NCI-H2196 (cell line): ENCODE measurements around the gene ARHGAP42.
"Not testable (repeated sequence)": the region's sequence is repeated elsewhere in the genome, so short reads cannot be mapped to it uniquely, and the experiment has no call there.

Source experiments
- DNase-seq: peaks from one replicate; lab custom pipeline; 2025; ENCODE audit not compliant: unreplicated experiment; lab: John Stamatoyannopoulos, UW

Gene ARHGAP42

DNA sequence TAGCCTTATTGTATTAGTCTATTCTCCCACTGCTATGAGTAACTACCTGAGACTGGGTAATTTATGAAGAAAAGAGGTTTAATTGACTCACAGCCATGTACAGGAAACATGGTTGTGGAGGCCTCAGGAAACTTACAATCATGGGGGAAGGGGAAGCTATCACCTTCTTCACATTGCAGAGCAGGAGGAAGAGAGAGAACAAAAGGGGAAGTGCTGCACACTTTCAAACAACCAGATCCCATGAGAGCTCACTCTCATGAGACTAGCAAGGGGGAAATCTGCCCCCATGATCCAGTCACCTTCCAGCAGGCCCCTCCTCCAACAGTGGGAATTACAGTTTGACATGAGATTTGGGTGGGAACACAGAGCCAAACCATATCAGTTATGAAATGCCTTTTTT, 179.4 kb downstream of the ARHGAP42 start:
- no peak for DNase-seq

DNA sequence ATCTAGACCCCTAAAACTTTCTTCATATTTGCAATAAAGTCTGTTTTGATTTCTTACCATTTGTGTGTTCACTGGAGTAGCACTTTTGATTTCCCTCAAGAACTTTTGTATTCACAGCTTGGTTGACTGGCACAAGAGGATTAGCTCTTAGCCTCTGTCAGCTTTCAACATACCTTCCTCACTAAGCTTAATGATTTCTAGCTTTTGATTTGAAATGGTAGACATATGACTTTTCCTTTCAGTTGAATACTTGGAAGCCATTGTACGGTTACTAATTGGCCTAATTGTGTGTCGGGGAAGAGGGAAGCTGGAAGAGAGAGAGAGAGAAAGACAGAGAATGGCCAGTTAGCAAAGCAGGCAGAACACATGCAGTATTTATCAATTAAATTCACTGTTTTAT, 180.5 kb downstream of the ARHGAP42 start:
- no peak for DNase-seq

DNA sequence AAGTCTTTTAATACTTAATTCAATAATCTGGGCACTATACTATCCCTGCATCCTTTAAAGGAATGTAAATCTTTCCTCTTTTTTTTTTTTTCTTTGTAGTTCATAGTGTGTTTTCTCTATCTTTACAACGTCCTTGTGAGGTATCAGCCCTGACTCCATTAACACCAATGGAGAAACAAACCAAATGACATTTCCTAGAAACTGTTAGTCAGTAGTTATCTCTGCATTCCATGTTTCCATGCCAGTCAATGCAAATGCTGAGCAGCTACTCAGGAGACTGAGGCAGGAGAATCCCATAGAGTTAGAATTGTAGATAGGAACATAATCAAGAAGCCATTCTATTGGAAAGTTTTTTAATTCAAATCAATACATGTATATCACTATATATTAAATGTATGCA, 182.2 kb downstream of the ARHGAP42 start:
- DNase-seq, result no peak

DNA sequence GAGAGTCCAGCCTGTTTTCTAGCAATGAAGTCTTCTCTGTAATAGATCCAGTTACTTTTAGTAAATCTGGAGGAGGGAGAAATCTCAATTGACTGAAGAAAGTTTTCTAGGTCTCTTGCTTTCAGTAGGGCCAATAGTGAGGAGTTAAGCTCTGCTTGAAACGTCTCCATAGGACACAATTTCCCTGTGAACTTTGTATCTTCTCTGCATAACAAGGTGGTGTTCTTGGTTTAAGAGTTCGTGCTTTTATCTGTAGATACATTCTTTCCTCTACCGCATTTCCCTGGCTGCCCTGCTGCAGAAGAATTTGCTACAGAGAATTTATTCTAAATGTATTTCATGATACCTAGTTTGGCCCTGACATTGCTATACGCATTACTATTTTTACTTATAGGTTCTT, 183.1 kb downstream of the ARHGAP42 start:
- no peak for DNase-seq

DNA sequence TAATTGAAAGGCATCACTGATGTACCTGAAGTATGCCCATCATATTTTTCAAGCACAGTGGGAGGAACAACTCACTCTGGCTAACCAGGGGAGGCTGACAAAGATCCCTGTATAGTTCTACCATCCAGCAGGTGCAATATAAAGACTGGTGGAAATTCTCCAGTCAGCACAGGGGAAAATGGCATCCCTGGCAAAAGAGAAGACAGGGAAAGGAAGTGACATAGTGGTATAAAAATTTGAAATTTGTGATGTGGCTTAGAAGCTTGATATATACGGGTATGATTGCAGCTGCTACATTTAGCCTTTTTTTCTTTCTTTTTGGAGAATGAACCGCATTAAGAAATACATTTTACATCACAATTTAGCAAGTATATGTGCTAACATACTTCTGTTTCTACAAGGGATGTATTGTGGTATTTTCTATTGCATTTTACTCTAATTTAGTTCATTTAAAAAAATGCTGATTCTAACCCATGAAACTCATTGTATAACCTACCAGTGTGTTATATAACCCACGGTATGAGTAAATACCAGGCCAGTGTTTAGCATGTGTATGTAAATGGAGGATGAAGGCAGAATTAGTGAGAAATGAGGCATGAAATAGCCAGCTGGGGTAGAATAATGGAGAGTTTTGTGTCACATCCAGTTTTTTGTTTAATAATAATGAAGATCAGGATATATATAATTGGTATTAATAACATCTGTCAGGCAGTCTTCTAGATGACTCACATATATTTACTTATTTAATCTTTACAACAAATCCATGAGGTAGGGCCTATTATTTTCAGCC, 186.1 kb downstream of the ARHGAP42 start:
- DNase-seq, result no peak

DNA sequence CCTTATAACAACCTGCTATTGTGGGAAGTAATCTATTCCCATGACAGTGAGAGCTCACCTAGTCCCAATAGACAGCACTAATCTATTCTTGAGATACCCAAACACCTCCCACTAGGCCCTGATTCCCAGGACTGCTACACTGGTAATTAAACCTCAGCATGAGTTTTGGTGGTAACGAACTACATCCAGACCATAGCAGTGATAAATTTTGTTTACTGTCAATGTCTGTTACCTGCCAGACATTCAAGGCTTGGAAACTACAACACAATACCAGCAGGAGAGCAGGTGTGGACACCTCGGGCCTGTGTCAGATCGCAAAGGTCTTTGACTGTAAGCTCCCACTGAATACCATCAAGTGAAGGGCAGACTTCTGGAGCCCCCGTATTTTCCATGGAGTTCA, 187.1 kb downstream of the ARHGAP42 start:
- DNase-seq, result no peak

DNA sequence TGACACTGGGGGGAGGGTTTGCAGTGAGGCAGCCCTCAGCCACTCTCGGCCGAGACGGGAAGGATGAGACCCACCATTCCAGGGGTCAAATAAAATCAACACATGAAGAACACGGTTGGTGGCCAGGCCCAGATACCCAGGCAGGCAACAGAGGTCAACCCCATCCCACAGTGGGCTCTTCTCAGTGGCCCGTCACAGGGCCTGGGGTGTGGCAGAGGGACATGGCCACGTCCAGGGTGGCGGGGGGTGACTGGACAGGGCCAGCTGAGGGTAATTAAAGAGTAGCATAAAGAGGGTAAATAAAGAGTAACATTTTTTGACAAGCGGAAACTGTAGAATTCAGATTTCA, 188.4 kb downstream of the ARHGAP42 start:
- no peak for DNase-seq

DNA sequence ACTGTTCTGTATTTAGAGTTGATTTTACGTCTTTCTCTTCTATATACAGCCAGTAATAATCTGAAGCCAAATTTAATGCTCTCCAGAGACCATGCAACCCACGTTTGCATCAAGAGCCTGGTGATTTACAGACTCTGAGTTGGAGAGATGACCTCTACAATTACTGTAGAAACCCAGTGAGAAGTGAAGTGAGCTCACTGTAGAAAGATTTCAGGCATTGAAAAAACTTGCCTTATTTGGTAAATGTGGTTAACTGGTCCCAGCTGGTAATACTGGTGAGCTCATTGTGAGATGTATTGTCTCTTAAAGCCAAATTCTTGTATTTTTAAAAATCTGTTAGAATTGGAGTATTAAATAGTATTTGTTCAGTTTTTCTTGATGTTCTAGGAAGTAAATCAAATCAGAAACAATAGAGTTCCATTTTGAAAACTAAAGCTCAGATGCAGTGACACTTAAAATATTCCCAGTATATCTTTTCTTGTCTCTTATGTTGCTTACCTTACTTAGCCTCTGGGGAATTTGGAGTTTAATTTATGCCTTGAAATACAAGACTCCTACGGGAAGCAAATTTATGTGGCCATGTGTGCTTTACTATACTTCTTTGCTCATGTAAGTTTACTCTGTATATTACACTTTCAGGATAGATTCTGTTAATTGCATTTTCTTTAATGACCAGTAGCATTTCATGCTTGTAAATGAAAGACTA, 189.9 kb downstream of the ARHGAP42 start:
- DNase-seq, result no peak

DNA sequence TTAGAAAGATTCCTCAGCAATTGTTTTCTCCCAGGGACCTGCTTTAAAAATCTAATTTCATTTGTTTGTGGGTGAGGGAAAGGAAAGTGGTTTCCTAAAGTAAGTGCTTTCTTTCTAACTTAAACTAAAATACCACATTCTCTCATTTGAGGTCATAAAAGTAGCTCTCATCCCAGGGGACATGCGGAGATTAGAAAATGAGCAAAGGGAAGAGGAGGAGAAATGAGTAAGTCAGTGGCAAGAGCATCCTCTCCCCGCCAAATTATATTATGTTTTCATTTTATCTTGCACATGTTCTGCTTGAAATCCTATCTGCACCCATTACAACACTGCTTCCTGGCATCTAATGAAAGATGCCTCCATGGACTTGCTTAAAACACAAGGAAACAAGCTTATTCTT, 191.4 kb downstream of the ARHGAP42 start:
- no peak for DNase-seq

DNA sequence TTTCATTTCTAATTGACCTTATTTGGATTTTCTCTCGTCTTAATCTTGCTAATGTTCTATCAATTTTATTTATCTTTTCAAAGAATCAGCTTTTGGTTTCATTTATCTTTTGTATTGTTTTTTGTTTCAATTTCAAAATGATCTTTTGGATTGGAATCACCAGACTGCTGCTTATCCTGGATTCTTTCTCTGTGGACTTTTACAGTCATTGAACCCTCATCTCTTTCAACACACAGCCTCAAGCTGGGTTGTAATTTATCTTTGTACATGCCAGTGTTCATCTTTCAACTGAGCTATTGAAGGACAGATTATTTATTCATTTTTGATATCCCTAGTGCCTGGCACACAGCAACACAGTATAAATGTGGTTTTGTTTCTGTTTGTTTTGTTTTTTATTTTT, 195.9 kb downstream of the ARHGAP42 start:
- DNase-seq, result no peak

DNA sequence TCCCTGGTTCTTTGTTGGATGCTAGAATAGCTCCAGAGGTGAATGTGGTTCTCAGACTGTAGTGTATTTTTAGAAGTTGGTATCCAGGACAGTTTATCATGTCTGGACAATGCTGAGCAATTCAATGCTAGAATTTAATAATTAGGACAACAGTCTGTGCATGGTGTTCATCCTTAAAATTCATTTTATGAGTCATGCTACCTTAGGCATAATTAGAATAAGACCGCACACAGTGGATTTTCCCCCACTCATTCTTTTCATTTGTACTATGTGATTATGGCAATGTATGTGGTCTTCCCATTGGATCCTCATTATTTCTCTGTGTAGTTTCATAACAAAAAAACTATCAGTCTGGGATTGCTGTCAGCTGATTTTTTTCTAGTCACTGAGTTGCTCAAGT, 196.7 kb downstream of the ARHGAP42 start:
- no peak for DNase-seq

DNA sequence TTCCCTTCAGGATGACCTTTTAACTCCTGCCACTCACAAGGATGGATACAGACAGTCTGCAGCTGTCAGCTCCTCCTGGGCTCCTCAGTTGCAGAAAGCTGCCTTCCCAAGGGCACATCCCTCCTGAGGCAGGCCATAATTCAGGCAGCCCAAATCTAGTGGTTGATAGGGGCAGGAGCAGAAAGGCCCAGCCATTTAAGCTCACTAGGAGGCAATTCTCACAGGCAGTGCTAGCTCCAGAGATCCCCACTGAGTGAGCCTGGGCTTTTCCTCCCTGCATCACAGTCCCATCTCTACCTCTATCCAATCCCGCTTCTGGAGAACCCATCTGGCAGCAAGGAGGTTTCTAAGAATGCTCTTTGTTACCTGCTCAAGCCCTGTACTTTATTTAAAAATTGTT, 200.6 kb downstream of the ARHGAP42 start:
- no peak for DNase-seq

DNA sequence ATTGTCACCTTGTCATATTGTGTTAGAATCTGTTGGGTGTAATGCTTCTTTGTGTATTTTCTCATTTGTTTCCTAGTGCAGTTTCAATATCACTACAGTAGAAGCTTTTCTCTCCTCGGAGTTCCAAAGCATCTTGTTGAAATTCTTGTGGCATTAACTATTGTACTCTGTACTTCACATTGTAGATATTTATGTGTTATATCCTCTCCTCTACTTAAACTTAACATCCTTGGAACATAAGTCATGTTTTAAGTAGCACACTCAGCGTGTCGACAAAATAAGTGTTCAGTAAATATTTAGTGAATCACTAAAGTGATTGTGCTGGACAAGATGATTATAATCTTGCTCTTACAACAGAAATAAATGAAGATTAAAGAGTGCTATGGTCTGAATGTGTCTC, 201.7 kb downstream of the ARHGAP42 start:
- DNase-seq, result no peak

DNA sequence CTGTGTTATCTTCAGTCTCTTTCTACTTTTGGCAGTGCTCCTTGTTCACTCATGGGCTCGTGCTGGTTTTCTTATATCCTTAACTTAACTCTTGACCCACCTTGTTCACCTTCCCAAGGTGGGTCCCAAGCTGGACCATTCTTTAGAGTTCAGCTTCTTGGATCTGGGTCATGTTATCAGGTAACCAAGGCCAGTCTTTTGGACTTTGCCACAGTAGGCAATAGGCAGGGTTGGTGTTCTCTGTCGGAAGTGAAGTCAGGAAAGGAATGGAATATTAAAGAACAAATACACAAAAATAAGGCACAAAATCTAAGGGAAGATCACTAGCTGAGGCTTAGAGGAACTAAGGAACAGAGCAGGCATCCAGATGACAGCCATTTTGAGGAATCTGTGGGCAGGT, 202.7 kb downstream of the ARHGAP42 start:
- DNase-seq, result no peak

DNA sequence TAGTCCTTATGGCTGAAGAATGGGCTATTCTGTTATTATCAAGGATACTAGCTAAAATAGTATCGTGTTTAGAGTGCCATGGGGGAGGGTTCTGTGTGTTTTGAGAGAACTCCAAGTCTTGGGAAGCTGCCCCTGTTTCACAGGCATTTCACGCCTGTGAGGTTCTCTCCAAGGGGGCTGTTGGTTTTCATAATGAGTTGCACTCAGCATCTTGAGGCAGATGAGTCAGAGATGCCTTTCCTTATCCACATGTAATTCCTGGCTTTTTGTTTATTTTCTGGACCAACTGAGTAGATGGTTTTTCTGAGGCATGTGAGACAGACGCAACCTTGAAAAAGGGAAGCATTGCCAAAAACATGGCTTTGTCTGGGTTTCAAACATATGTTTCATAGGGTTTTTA, 203.7 kb downstream of the ARHGAP42 start:
- no peak for DNase-seq

DNA sequence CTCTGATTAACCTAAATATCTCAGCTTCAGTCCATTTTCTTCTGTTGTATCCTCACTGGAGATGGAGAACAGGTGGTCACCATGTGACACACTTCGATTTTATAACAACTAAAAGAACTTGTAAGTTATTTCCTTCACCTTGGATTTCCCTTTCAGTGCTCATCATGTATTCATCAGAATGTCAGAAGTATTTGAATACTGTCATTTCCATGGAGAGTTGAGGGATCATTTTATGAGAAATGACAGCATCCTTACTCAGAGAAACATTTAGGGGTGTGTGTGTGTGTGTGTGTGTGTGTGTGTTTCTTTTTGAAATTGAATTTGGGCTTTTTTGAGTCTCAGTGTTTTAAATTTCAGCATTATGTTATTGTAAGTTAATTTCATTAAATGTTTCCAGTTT, 205.8 kb downstream of the ARHGAP42 start:
- DNase-seq, result no peak

DNA sequence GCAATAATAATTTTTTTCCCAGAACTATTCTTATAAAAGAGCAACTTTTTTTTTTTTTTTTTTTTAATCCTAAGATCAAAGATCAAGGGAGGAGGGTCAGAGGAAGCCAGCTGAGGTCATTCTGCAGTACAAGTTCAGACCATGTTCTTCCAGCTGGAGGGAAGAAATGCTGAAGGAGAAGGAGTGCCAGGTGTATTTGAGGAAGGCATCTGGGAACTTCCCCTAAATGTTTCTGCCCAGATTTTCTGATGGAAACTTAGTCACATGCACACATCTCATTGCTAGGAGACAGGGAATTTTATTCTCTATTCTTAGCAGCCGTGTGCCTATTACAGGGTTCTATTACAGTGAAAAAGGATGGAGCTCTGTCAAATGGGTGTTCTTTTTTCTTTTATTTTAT, 208.4 kb downstream of the ARHGAP42 start:
- no peak for DNase-seq

DNA sequence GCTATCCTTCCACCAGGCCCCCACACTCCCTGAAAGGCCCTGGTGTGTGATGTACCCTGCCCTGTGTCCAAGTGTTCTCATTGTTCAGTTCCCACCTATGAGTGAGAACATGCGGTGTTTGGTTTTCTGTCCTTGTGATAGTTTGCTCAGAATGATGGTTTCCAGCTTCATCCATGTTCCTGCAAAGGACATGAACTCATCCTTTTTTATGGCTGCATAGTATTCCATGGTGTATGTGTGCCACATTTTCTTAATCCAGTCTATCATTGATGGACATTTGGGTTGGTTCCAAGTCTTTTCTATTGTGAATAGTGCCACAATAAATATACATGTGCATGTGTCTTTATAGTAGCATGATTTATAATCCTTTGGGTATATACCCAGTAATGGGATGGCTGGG, 208.9 kb downstream of the ARHGAP42 start:
- DNase-seq, result not testable (repeated sequence)

DNA sequence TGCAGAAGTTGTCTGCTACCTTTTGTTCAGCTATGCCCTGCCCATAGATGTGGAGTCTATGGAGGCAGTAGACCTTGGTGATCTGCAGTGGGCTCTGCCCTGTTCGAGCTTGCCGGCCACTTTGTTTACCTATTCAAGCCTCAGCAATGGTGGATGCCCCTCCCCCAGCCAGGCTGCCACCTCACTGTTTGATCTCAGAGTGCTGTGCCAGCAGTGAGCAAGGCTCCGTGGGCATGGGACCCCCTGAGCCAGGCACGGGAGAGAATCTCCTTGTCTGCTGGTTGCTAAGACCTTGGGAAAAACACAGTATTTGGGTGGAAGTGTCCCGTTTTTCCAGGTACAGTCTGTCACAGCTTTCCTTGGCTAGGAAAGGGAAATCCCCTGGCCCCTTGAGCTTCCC, 214.4 kb downstream of the ARHGAP42 start:
- DNase-seq, result not testable (repeated sequence)

DNA sequence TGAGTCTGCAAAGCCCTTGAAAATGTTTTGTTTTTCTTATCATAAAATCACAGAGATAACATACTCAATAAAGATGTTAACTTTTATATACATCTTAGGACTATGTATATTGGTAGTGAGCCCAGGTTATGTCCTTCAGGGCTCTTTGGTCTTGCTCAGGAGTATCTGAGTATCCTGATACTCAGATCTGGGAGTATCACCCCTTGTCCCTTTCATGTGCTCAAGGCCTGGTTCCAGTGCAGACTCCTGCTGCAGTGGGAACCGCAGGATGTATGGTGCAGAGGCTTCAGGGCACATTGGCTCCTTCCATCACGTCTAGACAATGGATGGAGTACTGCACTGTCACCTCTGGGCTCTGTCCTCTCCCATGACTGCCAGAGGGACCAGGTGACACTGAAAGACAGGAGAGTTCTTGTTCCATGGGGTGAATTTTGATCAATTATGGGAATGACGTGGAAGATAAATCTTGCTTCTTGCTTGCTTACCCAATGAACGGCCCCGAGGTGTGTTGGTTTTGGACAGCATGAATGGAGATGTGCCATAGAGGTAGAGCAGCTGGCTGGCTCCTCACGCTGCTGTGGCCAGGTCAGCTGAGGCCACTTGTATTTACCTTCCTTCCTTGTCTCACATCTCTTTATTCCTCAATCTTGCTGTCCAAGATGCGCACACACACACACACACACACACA, 215.5 kb downstream of the ARHGAP42 start:
- DNase-seq, result no peak

DNA sequence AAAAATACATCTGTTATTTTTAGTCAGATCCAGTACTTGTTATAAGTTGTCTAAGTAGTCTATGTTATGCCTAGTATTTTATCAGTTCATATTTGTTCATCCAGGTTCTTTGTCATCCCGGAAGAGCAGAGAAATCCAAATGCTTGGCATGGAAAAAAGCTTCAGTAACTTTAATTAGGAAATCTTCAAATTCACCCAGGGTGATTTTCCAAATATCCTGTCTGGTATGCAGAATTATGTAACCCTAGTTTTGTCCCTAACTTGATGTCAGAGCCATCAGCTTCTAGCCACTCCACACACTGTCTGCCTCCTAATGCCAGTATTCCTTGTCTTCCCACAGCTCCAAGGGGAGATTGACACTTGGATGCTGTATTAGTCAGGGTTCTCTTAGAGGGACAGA, 216.2 kb downstream of the ARHGAP42 start:
- DNase-seq, result no peak

DNA sequence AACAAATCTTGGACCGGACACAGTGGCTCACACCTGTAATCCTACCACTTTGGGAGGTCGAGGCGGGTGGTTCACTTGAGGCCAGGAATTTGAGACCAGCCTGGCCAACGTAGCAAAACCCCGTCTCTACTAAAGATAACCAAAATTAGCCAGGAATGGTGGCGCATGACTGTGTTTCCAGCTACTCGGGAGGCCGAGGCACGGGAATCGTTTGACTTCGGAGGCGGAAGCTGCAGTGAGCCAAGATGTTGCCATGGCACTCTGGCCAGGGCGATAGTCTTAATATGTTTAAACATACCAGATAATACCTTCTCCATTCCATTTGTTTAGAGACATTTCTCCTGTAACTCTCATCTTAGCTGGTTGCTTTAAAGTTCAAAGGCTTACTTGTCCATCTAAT, 218.6 kb downstream of the ARHGAP42 start:
- DNase-seq, result no peak
